PFSK-1 (cell line): ENCODE results near the gene LGALSL.

Source experiments
- FOXP2 ChIP-seq: optimal IDR thresholded peaks from 2 replicates; pipeline ENCODE3; 2011; ENCODE audit warnings: borderline replicate concordance, control low read depth, inconsistent platforms; ENCODE audit not compliant: insufficient read depth; ENCODE audit errors: extremely low read length, extremely low read depth
- POLR2AphosphoS5 ChIP-seq: IDR thresholded peaks from 2 replicates; pipeline ENCODE4 v1.6.1; 2012; ENCODE audit warnings: low read depth, mild to moderate bottlenecking, control low read depth, low read length, moderate library complexity
- REST ChIP-seq, 2 experiments: IDR thresholded peaks; 2 replicates each; pipeline versions ENCODE4 v1.6.1 to v1.8.0; 2011 to 2012; ENCODE audit warnings: low read depth in 2 of 2, low read length in 2 of 2, control low read depth in 1 of 2, inconsistent platforms in 1 of 2, mild to moderate bottlenecking in 1 of 2, moderate library complexity in 1 of 2; ENCODE audit not compliant: insufficient read depth in 1 of 2
- SIN3A ChIP-seq: IDR thresholded peaks from 2 replicates; pipeline ENCODE4 v1.6.1; 2012; ENCODE audit warnings: mild to moderate bottlenecking, low read length, moderate library complexity, borderline replicate concordance; ENCODE audit not compliant: insufficient read depth
- TAF1 ChIP-seq: IDR thresholded peaks from 2 replicates; pipeline ENCODE4 v1.6.1; 2012; ENCODE audit warnings: low read length, control low read depth, borderline replicate concordance; ENCODE audit not compliant: insufficient read depth

GRCh38 chr2:64454386-64455332 lies 697 bp downstream of the LGALSL start:
- TF ChIP-seq REST (IDR thresholded peaks at IDR 0.05; ENCODE audit: insufficient read depth in 1 of 2, low read depth in 2 of 2, low read length in 2 of 2) (no peak), POLR2AphosphoS5 (no peak), TAF1 (no peak), SIN3A (no peak), FOXP2 (no peak)
